Panc1 (cell line): Measurements from ENCODE around the gene C9orf85. TPM values are rescaled to one million over a fixed set of nuclear protein-coding genes. Genes with fewer than 3 reads are reported as not detected.

Experiments used
- ATAC-seq: fragments of 200-7000 bp; cut with Tn5 transposase; 2 replicates; pipeline ENCODE4 v1.9.1; 2020; ENCODE audit warnings: mild to moderate bottlenecking, moderate library complexity
- BruUV-seq: library from RNA; stranded (reverse); fragments of 400-500 nt; replicated peaks from 2 replicates; lab custom pipeline; 2021; lab: Mats Ljungman, UMichigan
- CTCF ChIA-PET: fragments of 300-600 bp; sonication (Branson Sonifier 250); formaldehyde crosslinking; loops from one replicate; lab custom pipeline; 2022; ENCODE audit warnings: antibody characterized with exemption; lab: Charles Lee
- POLR2A ChIA-PET: fragments of 300-600 bp; sonication (Branson Sonifier 250); formaldehyde crosslinking; loops from one replicate; lab custom pipeline; 2022; ENCODE audit warnings: antibody characterized with exemption; lab: Charles Lee
- DNase-seq: peaks from one replicate; pipeline ENCODE4 v3.0.0-alpha.2; 2010; ENCODE audit warnings: low read depth, low spot score
- H3K27ac ChIP-seq: 2 replicates; pipeline ENCODE4 v1.5.1; 2011; ENCODE audit warnings: mild to moderate bottlenecking, low read length, inconsistent platforms
- H3K27me3 ChIP-seq: fragments of 200-500 bp; sonication (Bioruptor generic); 2 replicates; pipeline ENCODE4 v1.6.0; 2014; ENCODE audit warnings: low read length, inconsistent platforms; ENCODE audit not compliant: control insufficient read depth, insufficient read depth
- H3K36me3 ChIP-seq: fragments of 200-500 bp; sonication (Bioruptor generic); 2 replicates; pipeline ENCODE4 v1.5.1; 2014; ENCODE audit warnings: inconsistent platforms, mild to moderate bottlenecking, low read length, moderate library complexity; ENCODE audit not compliant: control insufficient read depth, insufficient read depth
- H3K4me1 ChIP-seq: 2 replicates; pipeline ENCODE4 v1.5.1; 2011; ENCODE audit warnings: inconsistent platforms, mild to moderate bottlenecking, low read length, moderate library complexity; ENCODE audit not compliant: control insufficient read depth, insufficient read depth
- H3K4me3 ChIP-seq, 2 experiments: 2 replicates each; pipeline ENCODE4 v1.5.1; 2011 to 2012; ENCODE audit warnings: low read depth in 2 of 2, low read length in 2 of 2, mild to moderate bottlenecking in 2 of 2, inconsistent platforms in 1 of 2, moderate library complexity in 1 of 2
- H3K9me3 ChIP-seq: fragments of 200-500 bp; sonication (Bioruptor generic); 2 replicates; pipeline ENCODE4 v1.5.1; 2014; ENCODE audit warnings: low read depth, mild to moderate bottlenecking, inconsistent platforms, low read length, moderate library complexity; ENCODE audit not compliant: control insufficient read depth, insufficient read depth
- CTCF ChIP-seq: fragments of 450-650 bp; IDR thresholded peaks from 2 replicates; pipeline ENCODE4 v1.5.1; 2017; ENCODE audit warnings: mild to moderate bottlenecking
- POLR2AphosphoS5 ChIP-seq: IDR thresholded peaks from 2 replicates; pipeline ENCODE4 v1.6.1; 2012; ENCODE audit warnings: mild to moderate bottlenecking, low read depth, low read length, moderate library complexity
- REST ChIP-seq, 2 experiments: IDR thresholded peaks; 2 replicates each; pipeline ENCODE4 v1.6.1; 2011 to 2012; ENCODE audit warnings: low read depth in 2 of 2, control low read depth in 1 of 2, low read length in 1 of 2, mild to moderate bottlenecking in 1 of 2, moderate library complexity in 1 of 2; ENCODE audit not compliant: insufficient read depth in 1 of 2
- SIN3A ChIP-seq: IDR thresholded peaks from 2 replicates; pipeline ENCODE4 v1.6.1; 2012; ENCODE audit warnings: low read depth, mild to moderate bottlenecking, low read length, moderate library complexity, borderline replicate concordance; ENCODE audit not compliant: insufficient read depth
- TCF7L2 ChIP-seq: IDR thresholded peaks from 2 replicates; pipeline ENCODE4 v1.6.1; 2011; ENCODE audit warnings: mild to moderate bottlenecking, low read depth, low read length, inconsistent platforms
- in situ Hi-C: cut with HindIII; loops from 2 replicates; pipeline ENCODE4 v1.10.0; 2016; ENCODE audit warnings: low sequenced_read_pairs, low pct_unique_long_range_greater_than_20kb
- intact Hi-C: fragments of 100-400 bp; cut with micrococcal nuclease; formaldehyde crosslinking; loops from one replicate; pipeline ENCODE4 v1.10.0; 2022; ENCODE audit not compliant: unreplicated experiment
- total RNA-seq: library from RNA; stranded (reverse); gene quantifications from one replicate; pipeline ENCODE4 v1.2.1, GENCODE V29; 2021; ENCODE audit not compliant: unreplicated experiment

Gene C9orf85
- total RNA-seq, 1 experiment from 2014 or later: 8.0 TPM

DNA sequence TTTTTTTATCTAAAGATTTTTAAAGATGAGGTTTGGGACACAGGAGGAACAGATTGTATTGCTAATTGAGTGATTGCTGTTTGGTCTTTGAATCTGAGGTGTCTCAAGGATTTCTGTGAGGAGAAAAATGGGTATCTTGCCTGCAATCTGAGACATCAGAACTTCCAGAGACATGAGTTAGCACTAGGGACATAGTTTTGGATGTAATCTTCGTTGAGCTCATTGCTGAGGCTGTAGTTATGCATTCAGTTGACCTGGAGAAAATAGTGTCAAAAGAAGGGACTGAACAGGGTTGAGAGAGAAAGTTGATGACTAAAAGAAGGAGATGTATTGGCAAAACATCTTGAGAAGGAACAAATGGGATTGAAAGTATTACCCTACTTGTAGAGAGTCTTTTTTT lies 24.6 kb downstream of the C9orf85 start:
- Histone ChIP-seq H3K4me3 (no peak overlapping the region), H3K9me3 (no peaks in the 10 kb centered on the region), H3K36me3 (no peaks in the 10 kb centered on the region; the same call in 1 of the 2 replicates), H3K27me3 (no peaks in the 10 kb centered on the region), H3K4me1 (peaks cover 4% of the 10 kb centered on the region), H3K27ac (no peak overlapping the region)
- ChIA-PET CTCF (no interaction called here), POLR2A (no interaction called here)
- BruUV-seq: no TSS peak
- TF ChIP-seq SIN3A (no peak), TCF7L2 (no peak), POLR2AphosphoS5 (no peak), CTCF (no peak), REST (IDR thresholded peaks at IDR 0.05; ENCODE audit: insufficient read depth in 1 of 2, low read depth in 2 of 2, low read length in 1 of 2) (no peak)
- DNase-seq (no peak), ATAC-seq (no peak)
- intact Hi-C loops: no loop called here
- in situ Hi-C loops: no loop called here

DNA sequence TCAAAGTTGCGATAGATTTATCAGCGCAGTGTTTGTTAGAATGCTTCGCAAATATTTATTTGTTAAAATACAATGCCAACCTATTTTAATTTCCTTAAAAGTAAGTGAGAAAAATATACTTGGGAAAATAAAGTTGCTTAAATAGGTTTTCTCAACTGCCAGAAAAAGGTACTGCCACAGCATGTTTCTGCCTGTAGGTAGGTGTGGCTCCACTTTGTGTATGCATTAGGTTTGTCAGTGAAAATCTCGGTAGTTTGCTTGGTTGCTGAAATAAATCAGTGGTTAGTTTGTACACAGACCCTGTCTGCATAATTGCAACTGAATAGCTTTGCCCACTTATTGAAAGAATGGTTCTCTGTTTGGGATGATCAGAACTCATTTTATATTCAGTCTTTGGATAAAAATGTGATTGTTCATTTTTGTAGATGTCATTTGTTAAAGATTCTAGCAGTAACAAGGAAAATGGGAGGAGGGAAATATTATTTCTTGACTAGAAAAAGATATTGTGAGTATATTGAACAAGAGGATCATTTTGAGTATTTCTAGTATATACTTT lies 25.7 kb downstream of the C9orf85 start:
- ATAC-seq (no peak), DNase-seq (no peak)
- POLR2A ChIA-PET: no interaction called here
- H3K9me3 ChIP-seq: no peaks in the 10 kb centered on the region
- H3K4me1 ChIP-seq: peaks cover 4% of the 10 kb centered on the region
- H3K27ac ChIP-seq: no peak overlapping the region
- CTCF ChIA-PET: interaction anchor here (0.6 kb wide), 1 partner anchor 84 kb away, joined by 3 read pairs; no protein-coding TSS in a partner anchor
- H3K36me3 ChIP-seq: no peaks in the 10 kb centered on the region; the same call in 1 of the 2 replicates
- TF ChIP-seq POLR2AphosphoS5: no peak
- TF ChIP-seq REST (IDR thresholded peaks at IDR 0.05; ENCODE audit: insufficient read depth in 1 of 2, low read depth in 2 of 2, low read length in 1 of 2): no peak
- no peak for TF ChIP-seq CTCF
- no peak for TF ChIP-seq SIN3A
- no peak for TF ChIP-seq TCF7L2
- intact Hi-C loops (no loop called here), in situ Hi-C loops (no loop called here)
- H3K4me3 ChIP-seq: no peak overlapping the region
- no TSS peak for BruUV-seq
- no peaks in the 10 kb centered on the region for H3K27me3 ChIP-seq
